Smooth muscle cell (in vitro differentiated cells): ENCODE data around the gene PLAGL2. TPM values are rescaled to one million over a fixed set of nuclear protein-coding genes. Genes with fewer than 3 reads are reported as not detected.

Experiments
- DNase-seq: peaks from one replicate; lab custom pipeline; 2025; ENCODE audit not compliant: unreplicated experiment; lab: John Stamatoyannopoulos, UW
- H2AFZ ChIP-seq: fragments of 200-600 bp; sonication (generic); 2 replicates; pipeline ENCODE4 v1.6.0; 2016; ENCODE audit warnings: antibody characterized with exemption, low read depth, mild to moderate bottlenecking
- H3F3A ChIP-seq: fragments of 200-600 bp; sonication (generic); 2 replicates; pipeline ENCODE4 v1.6.0; 2017; ENCODE audit warnings: antibody characterized with exemption, low read depth
- H3K27ac ChIP-seq: fragments of 200-600 bp; sonication (generic); 2 replicates; pipeline ENCODE4 v1.5.1; 2016; ENCODE audit warnings: low read depth, mild to moderate bottlenecking
- H3K27me3 ChIP-seq: fragments of 200-600 bp; sonication (generic); 2 replicates; pipeline ENCODE4 v1.6.1; 2016; ENCODE audit warnings: low read depth, mild to moderate bottlenecking
- H3K36me3 ChIP-seq: fragments of 200-600 bp; sonication (generic); 2 replicates; pipeline ENCODE4 v1.5.1; 2016; ENCODE audit warnings: low read depth
- H3K4me1 ChIP-seq: fragments of 200-600 bp; sonication (generic); 2 replicates; pipeline ENCODE4 v1.5.1; 2016; ENCODE audit warnings: low read depth
- H3K4me2 ChIP-seq: fragments of 200-600 bp; sonication (generic); 2 replicates; pipeline ENCODE4 v1.6.0; 2016; ENCODE audit warnings: mild to moderate bottlenecking
- H3K4me3 ChIP-seq: fragments of 200-600 bp; sonication (generic); 2 replicates; pipeline ENCODE4 v1.5.1; 2016; ENCODE audit warnings: mild to moderate bottlenecking
- H3K79me2 ChIP-seq: fragments of 200-600 bp; sonication (generic); 2 replicates; pipeline ENCODE4 v1.6.0; 2016; ENCODE audit warnings: low read depth, mild to moderate bottlenecking
- H3K9ac ChIP-seq: fragments of 200-600 bp; sonication (generic); 2 replicates; pipeline ENCODE4 v1.6.0; 2016; ENCODE audit warnings: low read depth
- H3K9me3 ChIP-seq: fragments of 200-600 bp; sonication (generic); replicated peaks from 2 replicates; pipeline ENCODE4 v1.5.1; 2016; ENCODE audit warnings: low read depth
- H4K20me1 ChIP-seq: fragments of 200-600 bp; sonication (generic); 2 replicates; pipeline ENCODE4 v1.6.0; 2016; ENCODE audit warnings: low read depth
- WGBS: methylation state at CpG from one replicate; pipeline ENCODE4 v1.1.7; 2016; ENCODE audit warnings: low lambda C conversion rate; 5-methylcytosine and 5-hydroxymethylcytosine counted together
- polyA plus RNA-seq: library from polyadenylated mRNA; unstranded; fragments of >200 nt; fragmentation: Nextera tagmentation; extraction: Ambion mirVana; gene quantifications from 2 replicates; pipeline ENCODE4 v1.2.1, GENCODE V29; 2016
- total RNA-seq: library from RNA; depleted of rRNA; stranded (reverse); fragments of >200 nt; gene quantifications from 2 replicates; pipeline ENCODE4 v1.2.3, GENCODE V29; 2014
- TF ChIP-seq, protein P1 (sequence below): fragments of 200-600 bp; sonication (generic); IDR thresholded peaks from 2 replicates; pipeline ENCODE4 v1.5.1; 2017; ENCODE audit warnings: borderline replicate concordance, mild to moderate bottlenecking, antibody characterized with exemption; ENCODE audit not compliant: insufficient read depth, poor library complexity, severe bottlenecking

PLAGL2 gene, protein sequence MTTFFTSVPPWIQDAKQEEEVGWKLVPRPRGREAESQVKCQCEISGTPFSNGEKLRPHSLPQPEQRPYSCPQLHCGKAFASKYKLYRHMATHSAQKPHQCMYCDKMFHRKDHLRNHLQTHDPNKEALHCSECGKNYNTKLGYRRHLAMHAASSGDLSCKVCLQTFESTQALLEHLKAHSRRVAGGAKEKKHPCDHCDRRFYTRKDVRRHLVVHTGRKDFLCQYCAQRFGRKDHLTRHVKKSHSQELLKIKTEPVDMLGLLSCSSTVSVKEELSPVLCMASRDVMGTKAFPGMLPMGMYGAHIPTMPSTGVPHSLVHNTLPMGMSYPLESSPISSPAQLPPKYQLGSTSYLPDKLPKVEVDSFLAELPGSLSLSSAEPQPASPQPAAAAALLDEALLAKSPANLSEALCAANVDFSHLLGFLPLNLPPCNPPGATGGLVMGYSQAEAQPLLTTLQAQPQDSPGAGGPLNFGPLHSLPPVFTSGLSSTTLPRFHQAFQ
- total RNA-seq (13.7 and 18.7 TPM in 2 replicates), polyA plus RNA-seq (10.4 and 14.6 TPM in 2 replicates)

DNA sequence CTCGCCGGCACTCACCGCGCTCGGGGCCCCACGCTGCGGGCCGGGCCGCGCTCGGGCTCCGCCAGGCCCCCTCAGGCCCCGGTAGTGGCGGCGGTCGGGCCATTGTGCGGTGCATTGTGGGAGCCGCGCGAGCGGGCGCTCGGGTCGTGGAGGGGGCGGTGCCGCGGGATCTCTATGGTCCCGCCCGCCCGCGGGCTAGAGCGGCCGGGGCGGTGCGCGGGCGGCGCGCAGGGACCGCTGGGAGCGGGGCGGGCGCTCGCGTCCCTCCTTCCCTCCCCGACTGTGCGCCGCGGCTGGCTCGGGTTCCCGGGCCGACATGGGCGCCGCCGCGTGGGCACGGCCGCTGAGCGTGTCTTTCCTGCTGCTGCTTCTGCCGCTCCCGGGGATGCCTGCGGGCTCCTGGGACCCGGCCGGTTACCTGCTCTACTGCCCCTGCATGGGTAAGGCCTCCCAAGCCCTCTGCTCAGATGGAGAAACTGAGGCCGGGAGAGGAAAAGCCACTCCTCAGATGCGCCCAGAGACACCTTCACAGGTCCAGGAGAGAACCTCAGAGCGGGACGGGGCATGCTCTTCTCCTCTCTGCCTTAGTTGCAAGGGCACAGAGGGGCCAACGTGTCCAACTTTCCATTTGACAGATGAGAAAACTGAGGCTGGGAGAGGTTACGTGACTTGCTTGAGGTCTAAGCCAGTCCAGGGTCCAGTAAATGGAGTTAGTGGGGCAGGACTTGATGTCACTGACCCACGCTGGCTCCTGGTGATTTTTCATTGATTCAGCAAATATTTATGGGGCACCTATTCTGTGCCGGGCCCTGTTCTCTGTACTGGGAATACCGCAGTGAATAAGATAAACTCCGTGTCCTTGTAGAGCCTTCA lies at the start of gene PLAGL2, which contains the start of gene POFUT1:
Gene PLAGL2 (minus strand): TSS at position 118 of the 873 bp plus-strand sequence. CDS start 5,565 bp downstream, outside the sequence.
Gene POFUT1 (plus strand): TSS at position 255 of the 873 bp plus-strand sequence. CDS start 62 bp downstream, at position 317.
- peak; percentile 62 for DNase-seq
- 3% methylated on average over 58 of the region's 74 CpGs for WGBS
- peaks cover 36% of the 10 kb centered on the region for H4K20me1 ChIP-seq
- no peaks in the 10 kb centered on the region for H3K36me3 ChIP-seq
- peak within 1 kb of the TSS; percentile 91 for H3K27ac ChIP-seq
- H2AFZ ChIP-seq: peak within 1 kb of the TSS; percentile 35
- peak within 1 kb of the TSS; percentile 75 for H3K4me3 ChIP-seq
- peaks cover 12% of the 10 kb centered on the region for H3F3A ChIP-seq
- peak within 1 kb of the TSS; percentile 94 for H3K9ac ChIP-seq
- peaks cover 62% of the 10 kb centered on the region for H3K79me2 ChIP-seq
- no peaks in the 10 kb centered on the region for H3K27me3 ChIP-seq
- H3K9me3 ChIP-seq: no peaks in the 10 kb centered on the region
- peaks cover 29% of the 10 kb centered on the region for H3K4me1 ChIP-seq
- TF ChIP-seq, protein P1, sequence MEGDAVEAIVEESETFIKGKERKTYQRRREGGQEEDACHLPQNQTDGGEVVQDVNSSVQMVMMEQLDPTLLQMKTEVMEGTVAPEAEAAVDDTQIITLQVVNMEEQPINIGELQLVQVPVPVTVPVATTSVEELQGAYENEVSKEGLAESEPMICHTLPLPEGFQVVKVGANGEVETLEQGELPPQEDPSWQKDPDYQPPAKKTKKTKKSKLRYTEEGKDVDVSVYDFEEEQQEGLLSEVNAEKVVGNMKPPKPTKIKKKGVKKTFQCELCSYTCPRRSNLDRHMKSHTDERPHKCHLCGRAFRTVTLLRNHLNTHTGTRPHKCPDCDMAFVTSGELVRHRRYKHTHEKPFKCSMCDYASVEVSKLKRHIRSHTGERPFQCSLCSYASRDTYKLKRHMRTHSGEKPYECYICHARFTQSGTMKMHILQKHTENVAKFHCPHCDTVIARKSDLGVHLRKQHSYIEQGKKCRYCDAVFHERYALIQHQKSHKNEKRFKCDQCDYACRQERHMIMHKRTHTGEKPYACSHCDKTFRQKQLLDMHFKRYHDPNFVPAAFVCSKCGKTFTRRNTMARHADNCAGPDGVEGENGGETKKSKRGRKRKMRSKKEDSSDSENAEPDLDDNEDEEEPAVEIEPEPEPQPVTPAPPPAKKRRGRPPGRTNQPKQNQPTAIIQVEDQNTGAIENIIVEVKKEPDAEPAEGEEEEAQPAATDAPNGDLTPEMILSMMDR: peak; percentile 3
- peak within 1 kb of the TSS; percentile 89 for H3K4me2 ChIP-seq

DNA sequence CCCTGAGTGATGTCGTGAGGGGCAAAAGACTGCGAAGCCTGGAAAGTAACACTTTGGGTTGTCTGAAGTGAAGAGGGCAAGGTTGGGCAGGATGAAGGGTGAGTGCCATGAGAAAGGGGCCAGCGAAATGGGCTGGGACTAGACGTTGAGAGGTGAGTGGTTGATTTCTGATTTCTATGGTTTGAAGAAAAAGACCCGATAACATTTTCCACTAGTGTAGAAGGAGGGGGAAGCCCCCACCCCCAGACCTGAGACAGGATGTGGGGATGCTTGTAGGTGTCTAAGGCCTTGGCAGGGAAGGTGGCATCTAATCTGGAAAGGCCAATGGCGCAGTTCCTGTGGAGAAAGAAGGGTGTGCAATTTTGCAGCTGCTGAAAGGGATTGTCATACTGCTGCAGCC lies 44.6 kb upstream of the PLAGL2 start:
- 93% methylated on average over 6 of the region's 6 CpGs for WGBS
- no peak for DNase-seq
- no peaks in the 10 kb centered on the region for H4K20me1 ChIP-seq

DNA sequence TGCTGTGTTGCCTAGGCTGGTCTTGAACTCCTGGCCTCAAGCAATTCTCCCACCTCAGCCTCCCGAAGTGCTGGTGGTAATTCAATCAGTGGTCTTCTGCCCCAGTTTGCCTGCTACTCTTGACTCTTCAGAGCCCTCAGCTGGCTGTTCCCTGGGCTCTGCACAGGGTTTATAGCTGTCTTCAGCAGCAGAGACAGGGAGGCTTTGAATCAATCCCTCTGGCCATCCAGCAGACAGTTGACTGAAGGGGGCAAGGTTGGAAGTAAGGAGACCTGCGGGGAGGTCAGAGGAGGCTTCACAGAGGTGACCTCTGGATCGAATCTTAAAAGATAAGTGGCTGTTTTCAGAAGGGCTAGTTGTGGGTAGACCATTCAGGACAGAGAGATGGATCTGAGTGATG lies 43.9 kb upstream of the PLAGL2 start:
- no peak overlapping the region for H3K27ac ChIP-seq
- no peaks in the 10 kb centered on the region for H3K79me2 ChIP-seq
- H3K36me3 ChIP-seq: no peaks in the 10 kb centered on the region
- H2AFZ ChIP-seq: no peak overlapping the region
- 80% methylated on average over 3 of the region's 3 CpGs for WGBS
- no peak overlapping the region for H3K4me3 ChIP-seq
- peaks cover 10% of the 10 kb centered on the region for H3F3A ChIP-seq
- no peaks in the 10 kb centered on the region for H4K20me1 ChIP-seq
- no peaks in the 10 kb centered on the region for H3K9me3 ChIP-seq
- H3K4me1 ChIP-seq: no peaks in the 10 kb centered on the region
- H3K27me3 ChIP-seq: no peaks in the 10 kb centered on the region
- TF ChIP-seq, protein P1: no peak
- no peak for DNase-seq
- H3K9ac ChIP-seq: no peak overlapping the region
- no peak overlapping the region for H3K4me2 ChIP-seq

More for the DNA sequence above, 44.6 kb upstream of the PLAGL2 start:
- H3K9me3 ChIP-seq: no peaks in the 10 kb centered on the region
- H3K27ac ChIP-seq: no peak overlapping the region
- no peaks in the 10 kb centered on the region for H3K27me3 ChIP-seq
- H3K4me2 ChIP-seq: no peak overlapping the region
- H3K4me1 ChIP-seq: no peaks in the 10 kb centered on the region
- H3K79me2 ChIP-seq: no peaks in the 10 kb centered on the region
- no peak overlapping the region for H3K9ac ChIP-seq
- H3K36me3 ChIP-seq: no peaks in the 10 kb centered on the region
- no peak overlapping the region for H3K4me3 ChIP-seq
- TF ChIP-seq, protein P1: no peak
- peaks cover 10% of the 10 kb centered on the region for H3F3A ChIP-seq
- no peak overlapping the region for H2AFZ ChIP-seq
